Measurements from ENCODE around the gene CHRNA10. TPM values are rescaled to one million over a fixed set of nuclear protein-coding genes. Genes with fewer than 3 reads are reported as not detected.

CHRNA10 gene
- total and polyA plus RNA-seq, 2 of the 13 experiments (the other 11 are each of a cell fraction or from before 2014, with no cell fraction given): 0.53 to 0.71 TPM

- POLR2A ChIA-PET: no interaction called here
- no peak for ATAC-seq
Measured at GRCh38 chr11:3660960-3661359, 10.2 kb downstream of the CHRNA10 start.

GRCh38 chr11:3659595-3660515, 11.3 kb downstream of the CHRNA10 start:
- Histone ChIP-seq H3K4me2 (ENCODE audit: low read depth, low read length) (no peak overlapping the region), H3K79me2 (ENCODE audit: insufficient read depth, low read length) (no peaks in the 10 kb centered on the region), H3K36me3 (replicated peaks in 1 of 2; ENCODE audit: control insufficient read depth in 1 of 2, insufficient read depth in 2 of 2, low read length in 2 of 2) (no peaks in the 10 kb centered on the region), H3K9ac (ENCODE audit: insufficient read depth, low read depth, low read length) (no peak overlapping the region), H4K20me1 (ENCODE audit: insufficient read depth, low read length) (no peaks in the 10 kb centered on the region), H3K4me1 (ENCODE audit: insufficient read depth, low read length) (no peaks in the 10 kb centered on the region), H2AFZ (ENCODE audit: low read length) (no peak overlapping the region), H3K4me3 (replicated peaks in 1 of 3; ENCODE audit: insufficient read depth in 1 of 3, low read depth in 2 of 3, low read length in 3 of 3) (no peak overlapping the region), H3K27me3 (ENCODE audit: control insufficient read depth in 1 of 2, insufficient read depth in 2 of 2, low read length in 2 of 2) (peaks cover 3 to 35% of the 10 kb centered on the region in 2 experiments; a peak in 4 of 5 replicates), H3K9me3 (ENCODE audit: low read length) (no peaks in the 10 kb centered on the region), H3K27ac (ENCODE audit: extremely low read length, insufficient read depth, low read length) (no peak overlapping the region)
- no peak for TF ChIP-seq KDM5B (CRISPR knock-in tag; IDR thresholded peaks at IDR 0.05; ENCODE audit: borderline replicate concordance)
- TF ChIP-seq PAXIP1 (CRISPR knock-in tag; conservative IDR thresholded peaks at IDR 0.05): no peak
- TF ChIP-seq ZBTB20 (CRISPR knock-in tag; IDR thresholded peaks at IDR 0.05; ENCODE audit: borderline replicate concordance, low read depth): no peak
- no peak for TF ChIP-seq ZBTB38 (CRISPR knock-in tag; IDR thresholded peaks at IDR 0.05)
- TF ChIP-seq ZBTB44 (CRISPR knock-in tag; IDR thresholded peaks at IDR 0.05): no peak
- TF ChIP-seq FLYWCH1 (CRISPR knock-in tag; IDR thresholded peaks at IDR 0.05): no peak
- TF ChIP-seq RCOR2 (CRISPR knock-in tag; IDR thresholded peaks at IDR 0.05): no peak
- no peak for TF ChIP-seq MTA3 (CRISPR knock-in tag; IDR thresholded peaks at IDR 0.05)
- TF ChIP-seq LBX2 (CRISPR knock-in tag; IDR thresholded peaks at IDR 0.05; ENCODE audit: borderline replicate concordance): no peak
- DNase-seq (ENCODE audit: low spot score) (no peak), FAIRE-seq (no peak), ATAC-seq (peak; percentile 26)
- in situ Hi-C loops (cut with HindIII; ENCODE audit: extremely low pct_ligation_motif_present, low pct_unique_long_range_greater_than_20kb): no loop called here
- no TSS peak for BruUV-seq (replicated peaks)
- ChIA-PET POLR2A (no interaction called here), CTCF (ENCODE audit: low intra/inter-chr PET ratio, low total read pairs) (no interaction called here)
- 44% methylated on average over 14 of the region's 33 CpGs for WGBS (ENCODE audit: low lambda C conversion rate)
- intact Hi-C loops (cut with micrococcal nuclease; ENCODE audit: unreplicated experiment): no loop called here

More at GRCh38 chr11:3660960-3661359, 10.2 kb downstream of the CHRNA10 start:
- intact Hi-C loops (cut with micrococcal nuclease; ENCODE audit: unreplicated experiment): no loop called here
- no TSS peak for BruUV-seq (replicated peaks)
- TF ChIP-seq ZNF230 (CRISPR knock-in tag; IDR thresholded peaks at IDR 0.05) (no peak), CC2D1A (CRISPR knock-in tag; IDR thresholded peaks at IDR 0.05) (no peak), EHMT2 (IDR thresholded peaks at IDR 0.05; ENCODE audit: borderline replicate concordance, low read depth, low read length) (no peak), DNMT3B (CRISPR knock-in tag; conservative IDR thresholded peaks at IDR 0.05) (no peak), HIVEP1 (CRISPR knock-in tag; IDR thresholded peaks at IDR 0.05) (no peak), ZNF207 (IDR thresholded peaks at IDR 0.05; ENCODE audit: borderline replicate concordance) (no peak), ZNF775 (CRISPR knock-in tag; IDR thresholded peaks at IDR 0.05; ENCODE audit: borderline replicate concordance) (no peak), ZSCAN29 (CRISPR knock-in tag; conservative IDR thresholded peaks at IDR 0.05) (no peak)
- peaks cover 3 to 27% of the 10 kb centered on the region in 2 experiments; a peak in 3 of 5 replicates for H3K27me3 ChIP-seq (ENCODE audit: control insufficient read depth in 1 of 2, insufficient read depth in 2 of 2, low read length in 2 of 2)
- 0% methylated on average over 2 of the region's 2 CpGs for WGBS (ENCODE audit: low lambda C conversion rate)
- in situ Hi-C loops (cut with HindIII; ENCODE audit: extremely low pct_ligation_motif_present, low pct_unique_long_range_greater_than_20kb): no loop called here
- H3K4me2 ChIP-seq (ENCODE audit: low read depth, low read length): no peak overlapping the region
- DNase-seq (ENCODE audit: low spot score) (no peak), FAIRE-seq (no peak)
- no peak overlapping the region for H2AFZ ChIP-seq (ENCODE audit: low read length)
- H4K20me1 ChIP-seq (ENCODE audit: insufficient read depth, low read length): no peaks in the 10 kb centered on the region
- no peak overlapping the region for H3K9ac ChIP-seq (ENCODE audit: insufficient read depth, low read depth, low read length)
- H3K4me1 ChIP-seq (ENCODE audit: insufficient read depth, low read length): no peaks in the 10 kb centered on the region
- no peak overlapping the region for H3K27ac ChIP-seq (ENCODE audit: extremely low read length, insufficient read depth, low read length)
- CTCF ChIA-PET (ENCODE audit: low intra/inter-chr PET ratio, low total read pairs): no interaction called here
- H3K36me3 ChIP-seq (replicated peaks in 1 of 2; ENCODE audit: control insufficient read depth in 1 of 2, insufficient read depth in 2 of 2, low read length in 2 of 2): no peaks in the 10 kb centered on the region
- no peak overlapping the region for H3K4me3 ChIP-seq (replicated peaks in 1 of 3; ENCODE audit: insufficient read depth in 1 of 3, low read depth in 2 of 3, low read length in 3 of 3)
- no peaks in the 10 kb centered on the region for H3K79me2 ChIP-seq (ENCODE audit: insufficient read depth, low read length)
- H3K9me3 ChIP-seq (ENCODE audit: low read length): no peaks in the 10 kb centered on the region
